PC-3 (cell line): ENCODE measurements around the gene IFNG. TPM values are rescaled to one million over a fixed set of nuclear protein-coding genes. Genes with fewer than 3 reads are reported as not detected.
A peak's percentile ranks its signal among the peaks of the same experiment; 100 is the strongest.

Experiments used
- ATAC-seq: fragments of 200-7000 bp; cut with Tn5 transposase; 2 replicates; pipeline ENCODE4 v1.9.1; 2020; ENCODE audit warnings: mild to moderate bottlenecking, moderate library complexity
- BruUV-seq: library from RNA; stranded (reverse); fragments of 400-500 nt; replicated peaks from 2 replicates; lab custom pipeline; 2021; lab: Mats Ljungman, UMichigan
- CTCF ChIA-PET: fragments of 300-600 bp; sonication (Branson Sonifier 250); formaldehyde crosslinking; loops from one replicate; lab custom pipeline; 2022; ENCODE audit warnings: antibody characterized with exemption; lab: Charles Lee
- POLR2A ChIA-PET: fragments of 300-600 bp; sonication (Branson Sonifier 250); formaldehyde crosslinking; loops from one replicate; lab custom pipeline; 2022; ENCODE audit warnings: antibody characterized with exemption; ENCODE audit not compliant: unreplicated experiment; lab: Charles Lee
- DNase-seq: peaks from one replicate; pipeline ENCODE4 v3.0.0-alpha.2; 2015
- H2AFZ ChIP-seq: fragments of 300-600 bp; sonication (generic); 2 replicates; pipeline ENCODE4 v1.6.0; 2016; ENCODE audit warnings: antibody characterized with exemption, low read length
- H3F3A ChIP-seq: fragments of 300-600 bp; sonication (generic); one replicate; pipeline ENCODE4 v1.6.0; 2017; ENCODE audit warnings: antibody characterized with exemption, low read length, control low read depth, mild to moderate bottlenecking; ENCODE audit not compliant: unreplicated experiment
- H3K27ac ChIP-seq: fragments of 300-600 bp; sonication (generic); 2 replicates; pipeline ENCODE4 v1.5.1; 2016; ENCODE audit warnings: mild to moderate bottlenecking, low read length
- H3K27me3 ChIP-seq: fragments of 300-600 bp; sonication (generic); 2 replicates; pipeline ENCODE4 v1.6.1; 2016; ENCODE audit warnings: low read length, mixed read lengths
- H3K36me3 ChIP-seq: fragments of 300-600 bp; sonication (generic); 2 replicates; pipeline ENCODE4 v1.6.1; 2016; ENCODE audit warnings: low read depth, mixed run types, low read length, mixed read lengths
- H3K4me1 ChIP-seq: fragments of 300-600 bp; sonication (generic); 2 replicates; pipeline ENCODE4 v1.5.1; 2016; ENCODE audit warnings: low read length; ENCODE audit not compliant: insufficient read depth
- H3K4me2 ChIP-seq: fragments of 300-600 bp; sonication (generic); 2 replicates; pipeline ENCODE4 v1.6.0; 2016; ENCODE audit warnings: low read length
- H3K4me3 ChIP-seq: fragments of 300-600 bp; sonication (generic); 2 replicates; pipeline ENCODE4 v1.5.1; 2016; ENCODE audit warnings: mild to moderate bottlenecking, low read length, mixed read lengths
- H3K79me2 ChIP-seq: fragments of 300-600 bp; sonication (generic); 2 replicates; pipeline ENCODE4 v1.6.1; 2017; ENCODE audit warnings: low read length, mixed read lengths
- H3K9ac ChIP-seq: fragments of 300-600 bp; sonication (generic); 2 replicates; pipeline ENCODE4 v1.6.0; 2016; ENCODE audit warnings: mild to moderate bottlenecking, low read length
- H3K9me2 ChIP-seq: fragments of 300-600 bp; sonication (generic); replicated peaks from 2 replicates; pipeline ENCODE4 v1.6.1; 2016; ENCODE audit warnings: mixed run types, low read length, mixed read lengths
- H3K9me3 ChIP-seq: fragments of 300-600 bp; sonication (generic); 2 replicates; pipeline ENCODE4 v1.6.1; 2016; ENCODE audit warnings: low read length, mixed read lengths
- H4K20me1 ChIP-seq: fragments of 300-600 bp; sonication (generic); 2 replicates; pipeline ENCODE4 v1.6.1; 2016; ENCODE audit warnings: low read length, mixed read lengths
- CTCF ChIP-seq: fragments of 300-600 bp; sonication (generic); conservative IDR thresholded peaks from 2 replicates; pipeline ENCODE4 v1.5.1; 2017; ENCODE audit warnings: antibody characterized with exemption, low read depth, mild to moderate bottlenecking, low read length
- EZH2 ChIP-seq: fragments of 300-600 bp; sonication (generic); IDR thresholded peaks from one replicate; pipeline ENCODE4 v1.6.1; 2017; ENCODE audit warnings: antibody characterized with exemption, mild to moderate bottlenecking, low read length; ENCODE audit not compliant: unreplicated experiment
- EZH2phosphoT487 ChIP-seq: fragments of 300-600 bp; sonication (generic); IDR thresholded peaks from 2 replicates; pipeline ENCODE4 v1.6.1; 2018; ENCODE audit warnings: mild to moderate bottlenecking, antibody characterized with exemption, low read length, borderline replicate concordance
- intact Hi-C: fragments of 100-400 bp; cut with micrococcal nuclease; formaldehyde crosslinking; loops from 2 replicates; pipeline ENCODE4 v1.9.0; 2023
- total RNA-seq: library from RNA; depleted of rRNA; stranded (reverse); fragments of >200 nt; gene quantifications from 2 replicates; pipeline ENCODE4 v1.2.3, GENCODE V29; 2014

The IFNG gene
- total RNA-seq, 1 experiment from 2014 or later = not detected

GRCh38 chr12:68122236-68122920 lies 37.2 kb downstream of the IFNG start:
- CTCF ChIA-PET = no interaction called here
- no TSS peak for BruUV-seq

GRCh38 chr12:68121143-68121542 lies 38.4 kb downstream of the IFNG start:
- no TSS peak for BruUV-seq
- Histone ChIP-seq H3K27ac (no peak overlapping the region), H3K9me2 (no peaks in the 10 kb centered on the region), H3K27me3 (peaks cover 17% of the 10 kb centered on the region), H3K79me2 (no peaks in the 10 kb centered on the region), H3K9me3 (no peaks in the 10 kb centered on the region), H3K4me3 (no peak overlapping the region), H4K20me1 (no peaks in the 10 kb centered on the region), H3K4me1 (no peaks in the 10 kb centered on the region), H2AFZ (no peak overlapping the region), H3K36me3 (no peaks in the 10 kb centered on the region), H3K9ac (no peak overlapping the region), H3F3A (no peaks in the 10 kb centered on the region), H3K4me2 (no peak overlapping the region)
- POLR2A ChIA-PET = no interaction called here
- intact Hi-C loops = no loop called here
- no peak for DNase-seq
- CTCF ChIA-PET = no interaction called here
- TF ChIP-seq EZH2phosphoT487 (no peak), CTCF (no peak), EZH2 (no peak)
- ATAC-seq = no peak

More at GRCh38 chr12:68122236-68122920, 37.2 kb downstream of the IFNG start:
- intact Hi-C loops = loop anchor here (2.0 kb wide), 1 partner anchor 36 kb away; the partner anchor contains the start of gene IFNG
- POLR2A ChIA-PET = no interaction called here
- no peaks in the 10 kb centered on the region for H3K36me3 ChIP-seq
- H3K79me2 ChIP-seq = no peaks in the 10 kb centered on the region
- no peak overlapping the region for H3K4me3 ChIP-seq
- no peaks in the 10 kb centered on the region for H4K20me1 ChIP-seq
- no peak overlapping the region for H2AFZ ChIP-seq
- H3K4me1 ChIP-seq = no peaks in the 10 kb centered on the region
- H3K4me2 ChIP-seq = no peak overlapping the region
- ATAC-seq (no peak), DNase-seq (no peak)
- H3K27ac ChIP-seq = no peak overlapping the region
- H3K9ac ChIP-seq = no peak overlapping the region
- H3K9me3 ChIP-seq = no peaks in the 10 kb centered on the region
- no peaks in the 10 kb centered on the region for H3K9me2 ChIP-seq
- H3F3A ChIP-seq = no peaks in the 10 kb centered on the region
- TF ChIP-seq EZH2 = no peak
- TF ChIP-seq EZH2phosphoT487 = no peak
- no peak for TF ChIP-seq CTCF
- H3K27me3 ChIP-seq = peaks cover 10% of the 10 kb centered on the region

GRCh38 chr12:68119724-68120211 lies 39.8 kb downstream of the IFNG start:
- ATAC-seq (no peak), DNase-seq (peak; percentile 9)
- H3K9ac ChIP-seq = no peak overlapping the region
- no peak overlapping the region for H2AFZ ChIP-seq
- CTCF ChIA-PET = interaction anchor here (0.6 kb wide), 1 partner anchor 85 kb away, joined by 3 read pairs; no protein-coding TSS in a partner anchor
- no peaks in the 10 kb centered on the region for H3K36me3 ChIP-seq
- no peaks in the 10 kb centered on the region for H3K9me2 ChIP-seq
- H3K27ac ChIP-seq = no peak overlapping the region
- BruUV-seq = no TSS peak
- no peaks in the 10 kb centered on the region for H3K9me3 ChIP-seq
- no peaks in the 10 kb centered on the region for H4K20me1 ChIP-seq
- H3K4me3 ChIP-seq = no peak overlapping the region
- H3K4me1 ChIP-seq = no peaks in the 10 kb centered on the region
- no peaks in the 10 kb centered on the region for H3F3A ChIP-seq
- intact Hi-C loops = no loop called here
- no peaks in the 10 kb centered on the region for H3K79me2 ChIP-seq
- H3K4me2 ChIP-seq = no peak overlapping the region
- POLR2A ChIA-PET = no interaction called here
- H3K27me3 ChIP-seq = peaks cover 17% of the 10 kb centered on the region
- TF ChIP-seq EZH2phosphoT487 (no peak), CTCF (no peak), EZH2 (no peak)
